HG03439 (cell line): ENCODE measurements around the gene CACNA2D2.

Experiments
- ATAC-seq: cut with Tn5 transposase; IDR thresholded peaks from one replicate; pipeline ENCODE4 v1.9.1; 2021; ENCODE audit warnings: mild to moderate bottlenecking, moderate library complexity; ENCODE audit not compliant: unreplicated experiment

CACNA2D2 gene

DNA sequence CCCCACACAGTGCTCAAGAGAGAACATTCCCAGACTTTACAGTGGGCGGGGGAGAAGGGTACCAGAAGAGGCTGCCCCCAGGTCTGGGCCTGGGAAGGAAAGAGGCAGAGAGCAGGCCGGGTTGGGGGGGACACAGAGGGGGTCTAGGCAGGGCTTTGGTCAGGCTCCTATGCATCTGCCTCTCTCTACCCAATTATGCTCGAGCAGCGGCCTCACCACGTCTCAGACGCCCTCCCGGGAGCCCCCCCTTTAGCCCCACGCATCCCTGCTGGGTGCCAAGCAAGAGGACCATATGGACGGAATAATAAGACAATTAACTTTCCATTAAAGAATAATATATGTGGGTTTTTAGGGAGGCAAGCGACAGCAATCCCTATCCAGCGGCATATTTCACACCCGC is 32.8 kb downstream of the CACNA2D2 start:
- no peak for ATAC-seq

DNA sequence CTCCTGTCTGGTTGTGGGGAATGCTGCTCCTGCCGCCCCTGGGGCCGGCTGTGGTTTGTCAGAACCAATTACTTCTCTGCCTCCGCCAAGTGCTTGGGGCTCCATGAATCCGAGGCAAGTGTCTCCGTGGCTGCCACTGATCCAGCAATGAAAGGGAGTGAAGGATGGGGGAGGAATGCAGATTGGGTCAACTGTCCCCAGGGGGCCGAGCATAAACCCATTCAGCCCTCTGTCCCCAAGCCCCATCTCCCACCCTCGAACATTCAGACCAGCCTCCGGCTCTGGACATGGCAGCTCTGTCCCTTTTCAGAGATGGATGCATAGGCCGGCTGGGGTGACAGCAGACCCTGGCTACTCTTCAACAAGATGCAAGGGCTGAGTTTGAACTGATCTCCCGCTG is 35.5 kb downstream of the CACNA2D2 start:
- no peak for ATAC-seq

DNA sequence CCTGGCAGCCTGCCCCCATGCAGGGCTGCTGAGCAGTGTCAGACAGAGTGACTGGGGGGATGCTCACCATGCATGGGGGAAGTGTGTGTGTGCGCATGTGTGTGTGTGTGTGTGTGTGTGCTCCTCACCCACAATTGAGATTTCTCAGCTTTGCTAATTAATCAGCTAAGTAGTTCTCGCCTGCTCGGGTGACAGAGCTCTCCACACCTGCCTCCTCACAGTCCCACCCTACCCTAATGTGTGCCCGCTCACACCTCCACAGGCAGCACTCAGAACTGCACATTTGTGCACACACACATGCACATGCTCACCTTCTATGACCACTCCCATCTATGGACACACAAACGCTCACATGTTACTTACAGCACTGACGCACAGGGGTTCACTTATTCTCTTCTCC is 37.3 kb downstream of the CACNA2D2 start:
- ATAC-seq: no peak

DNA sequence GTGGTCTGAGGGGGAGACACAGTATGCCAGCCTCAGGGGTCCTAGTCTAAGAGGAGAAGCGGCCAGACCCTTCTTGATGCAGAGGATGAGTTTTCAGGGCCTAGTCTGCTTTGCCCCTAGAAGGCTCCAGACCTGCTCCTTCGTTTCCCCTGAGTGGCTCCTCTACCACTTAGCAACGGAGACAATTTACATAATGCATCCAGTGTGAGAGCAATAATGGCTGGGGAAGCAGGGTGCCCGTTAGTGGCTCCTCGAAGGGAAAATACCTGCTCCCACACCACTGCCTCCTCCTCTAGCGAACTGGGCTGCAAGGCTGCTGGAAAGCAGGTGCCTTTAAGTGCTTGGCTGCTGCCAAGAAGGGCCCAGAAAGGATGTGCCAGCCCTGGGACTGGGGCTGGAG is 38.9 kb downstream of the CACNA2D2 start:
- no peak for ATAC-seq

DNA sequence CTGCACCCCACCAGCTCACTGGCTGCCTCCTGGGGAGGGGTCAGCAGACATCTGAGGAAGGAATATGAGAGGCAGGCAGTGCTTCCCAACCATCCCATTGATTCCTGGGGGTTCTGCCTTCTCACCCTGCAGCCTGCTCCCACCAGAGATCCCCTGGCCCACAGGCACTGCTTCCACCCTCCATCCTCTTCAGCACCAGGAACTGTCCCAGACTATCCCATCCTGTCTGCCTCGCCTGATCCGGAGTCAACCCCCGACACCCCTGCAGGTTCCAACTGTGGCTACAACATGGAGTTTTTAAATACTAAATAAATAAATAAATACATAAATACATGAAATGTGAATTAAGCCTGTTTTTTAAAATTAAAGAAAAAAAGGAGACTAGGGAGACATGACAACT is 43.6 kb downstream of the CACNA2D2 start:
- no peak for ATAC-seq

DNA sequence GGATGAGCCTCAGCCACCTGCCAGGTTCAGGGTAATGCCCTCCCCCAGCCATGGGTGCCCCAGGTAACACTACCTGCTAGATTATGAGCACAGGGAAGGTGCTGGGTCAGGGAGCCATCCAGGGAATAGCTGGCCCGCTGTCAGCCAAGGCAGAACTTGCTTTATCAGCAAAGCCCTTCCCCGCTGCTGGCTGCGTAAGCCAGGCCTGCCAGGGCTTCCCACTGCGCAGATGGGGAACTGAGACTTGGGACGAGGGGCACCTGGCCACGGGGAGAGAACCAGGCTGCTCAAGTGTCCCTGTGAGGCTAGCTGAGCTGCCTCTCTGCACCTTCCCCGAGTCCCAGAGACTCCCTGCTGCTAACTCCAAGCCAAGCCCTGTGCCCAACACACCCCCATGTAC is 45.4 kb downstream of the CACNA2D2 start:
- no peak for ATAC-seq

DNA sequence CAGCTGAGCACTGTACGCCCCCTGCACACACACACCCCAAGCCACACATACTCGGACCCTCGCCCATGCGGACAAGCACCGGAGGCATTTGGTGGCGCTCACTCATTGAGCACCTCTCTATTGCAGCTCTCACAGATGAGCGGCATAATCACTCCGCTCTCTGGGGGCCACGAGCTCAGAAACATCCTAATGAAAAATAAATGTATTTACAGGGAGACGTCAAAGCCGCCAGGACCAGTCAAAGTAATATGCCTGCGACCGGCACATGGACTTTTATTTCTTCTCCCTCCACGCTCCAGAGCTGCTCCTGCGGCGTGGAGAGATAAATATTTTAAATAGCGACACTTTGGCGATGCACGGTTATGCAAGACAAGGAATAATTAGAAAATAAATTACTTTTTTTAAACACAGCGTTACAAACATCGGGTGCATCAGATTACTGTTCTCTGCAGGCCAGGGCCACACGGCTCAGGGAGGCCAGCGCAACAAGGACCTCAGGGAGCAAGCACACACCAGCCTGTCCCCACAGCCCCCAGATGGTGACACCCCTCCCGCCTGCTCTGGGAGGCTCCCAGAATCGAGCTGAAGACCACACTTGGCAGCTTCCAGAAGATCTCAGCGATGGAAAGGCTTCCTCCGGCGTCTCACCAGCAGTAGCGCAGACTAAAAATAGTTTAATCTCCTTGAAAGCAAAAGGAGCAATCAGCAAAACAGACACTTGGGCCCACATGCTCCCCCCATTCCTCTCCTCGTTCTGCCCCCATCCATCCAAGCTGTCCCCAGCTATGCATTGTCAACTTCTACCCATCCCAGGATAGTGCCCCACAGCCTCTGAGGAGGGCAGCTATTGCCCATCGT is 48.0 kb downstream of the CACNA2D2 start:
- no peak for ATAC-seq

DNA sequence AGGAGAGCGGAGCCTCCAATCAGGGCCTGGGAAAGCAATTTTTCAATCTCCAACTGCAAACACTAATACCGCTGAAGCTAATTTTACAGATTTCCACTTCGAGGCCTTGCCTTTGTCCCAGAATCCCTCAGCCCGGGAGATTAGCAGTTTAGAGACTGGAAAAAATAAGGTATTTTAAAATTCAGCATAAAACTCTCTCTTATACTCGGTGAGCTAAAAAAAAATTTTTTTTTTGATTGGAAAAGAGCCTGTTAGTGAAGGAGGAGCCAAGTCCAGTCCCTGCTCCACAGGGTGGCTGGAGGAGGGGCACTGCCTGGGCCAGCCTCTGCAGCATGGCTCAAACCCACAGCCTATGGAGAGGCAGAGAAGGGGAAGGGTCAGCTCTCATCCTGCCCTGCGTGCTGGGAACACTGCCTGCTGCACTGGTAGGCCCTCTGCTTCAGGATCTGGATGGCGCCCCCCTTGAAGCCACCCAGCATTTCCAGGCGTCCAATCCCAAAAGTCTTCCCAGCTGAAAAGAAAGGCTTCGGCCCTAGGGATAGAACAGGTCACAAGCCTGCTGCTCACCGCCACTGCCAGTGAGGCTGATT is 48.9 kb downstream of the CACNA2D2 start:
- ATAC-seq: no peak

DNA sequence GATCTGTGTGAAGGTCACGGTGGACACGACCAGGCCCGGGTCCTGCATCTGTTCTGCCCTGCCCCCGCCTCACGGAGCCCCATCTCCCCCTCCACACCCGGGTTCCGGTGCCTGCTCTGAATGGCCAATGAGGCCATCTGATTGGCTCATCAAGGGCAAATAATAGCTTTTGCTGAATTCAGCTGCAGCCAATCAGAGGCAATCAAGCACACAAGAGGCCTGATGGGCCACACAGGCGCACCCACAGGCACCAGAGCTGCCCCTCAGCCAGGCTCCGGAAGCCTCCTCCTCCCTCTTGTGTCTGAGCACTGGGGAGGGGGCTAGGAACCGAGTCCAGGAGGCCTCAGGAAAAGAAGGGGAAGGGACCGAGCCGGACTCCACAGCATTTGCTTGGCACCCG is 49.5 kb downstream of the CACNA2D2 start:
- ATAC-seq: no peak

DNA sequence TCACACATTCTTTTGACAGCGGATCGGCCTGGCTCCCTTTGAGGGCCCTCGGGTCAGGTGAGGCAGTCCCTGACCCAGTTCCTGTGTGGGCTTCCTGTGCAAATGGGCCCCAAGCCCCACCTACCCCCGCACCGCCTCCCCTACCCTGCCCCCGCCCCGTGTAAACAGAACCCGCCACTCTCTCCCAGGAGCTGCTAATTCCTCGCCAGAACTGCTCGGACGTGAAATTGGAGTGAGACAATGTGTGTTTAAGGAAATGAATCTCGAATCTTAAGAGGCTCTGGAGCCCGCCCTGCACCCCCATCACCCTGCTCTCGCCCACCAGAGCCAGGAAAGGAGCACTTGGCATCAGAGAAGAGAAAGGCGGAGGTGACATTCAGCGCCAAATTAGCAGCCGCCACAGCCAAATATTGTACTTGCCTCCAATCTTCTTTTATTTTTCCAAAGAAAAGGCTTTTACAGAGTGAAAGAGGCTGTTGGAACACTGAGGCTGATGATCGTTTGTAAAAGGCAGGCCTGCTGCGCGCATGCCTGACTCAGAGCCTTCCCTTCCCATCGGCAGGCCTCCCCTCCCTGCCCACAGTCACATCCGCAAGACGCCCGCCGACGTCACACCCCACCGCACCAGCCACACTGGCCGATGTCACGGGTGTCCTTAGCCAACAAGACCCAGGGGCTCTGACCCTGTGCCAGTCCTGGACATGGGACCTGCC is 53.1 kb downstream of the CACNA2D2 start:
- no peak for ATAC-seq

DNA sequence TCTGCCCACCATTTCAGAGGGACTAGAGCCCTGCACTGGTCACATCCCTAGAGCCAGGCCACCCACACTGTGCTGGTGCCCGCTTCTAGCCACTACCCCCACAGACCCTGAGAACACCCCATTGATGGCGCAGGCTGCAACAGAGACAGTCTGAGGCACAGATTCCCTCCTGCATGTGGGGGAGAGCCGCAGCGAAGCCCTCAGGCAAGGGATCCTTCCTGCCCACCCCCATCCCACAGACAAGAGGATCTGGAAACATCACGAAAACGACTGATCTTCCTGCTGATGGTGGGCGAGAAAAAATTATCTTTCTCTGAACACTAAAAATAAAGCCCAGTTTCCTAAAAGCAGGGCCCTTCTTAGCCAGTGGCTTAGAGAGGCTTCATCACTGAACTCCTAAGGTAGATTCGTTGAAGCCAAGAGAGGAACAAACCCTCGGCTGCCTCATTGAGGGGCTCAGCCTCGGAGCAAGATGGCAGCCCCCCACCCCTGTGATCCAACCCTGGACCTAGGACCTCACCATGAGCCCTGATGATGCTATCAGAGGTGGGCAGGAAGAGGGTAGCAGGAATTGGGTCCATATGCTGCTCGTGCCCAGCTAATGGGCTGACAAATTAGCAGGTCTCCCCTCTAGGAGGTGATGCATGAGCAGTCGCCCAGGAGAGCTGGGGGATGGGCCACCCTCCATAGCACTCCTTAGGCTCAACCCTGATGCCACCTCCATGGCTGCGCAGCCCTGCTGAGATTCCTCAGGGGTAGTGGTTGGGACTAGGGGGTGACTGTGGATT is 54.5 kb downstream of the CACNA2D2 start:
- no peak for ATAC-seq

DNA sequence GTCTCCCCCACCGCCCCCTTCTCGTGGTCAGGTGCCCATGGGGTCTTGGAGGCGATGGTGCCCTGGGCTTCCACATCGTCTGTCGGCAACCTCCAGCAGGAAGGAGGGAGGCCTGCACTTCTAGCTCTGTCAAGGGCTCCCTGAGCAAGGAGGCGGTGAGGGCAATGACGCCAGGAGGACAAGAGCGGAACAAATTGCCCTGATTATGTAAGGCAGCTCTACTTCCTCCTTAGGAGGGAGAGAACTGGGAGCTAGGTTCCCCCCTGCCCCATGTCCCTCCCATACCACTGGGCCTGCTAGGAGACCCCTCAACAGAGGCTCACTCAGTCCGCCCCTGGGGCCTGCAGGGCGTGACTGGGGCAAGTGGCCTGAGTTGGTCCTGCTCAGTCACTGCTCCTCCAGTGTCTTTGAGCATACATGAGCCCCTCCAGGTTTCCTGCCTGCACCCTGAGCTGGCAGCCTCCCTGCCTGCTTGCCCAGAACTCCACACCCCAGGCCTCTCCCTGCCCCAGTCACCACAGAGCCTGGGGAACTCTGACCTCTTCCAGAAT is 56.1 kb downstream of the CACNA2D2 start:
- no peak for ATAC-seq

DNA sequence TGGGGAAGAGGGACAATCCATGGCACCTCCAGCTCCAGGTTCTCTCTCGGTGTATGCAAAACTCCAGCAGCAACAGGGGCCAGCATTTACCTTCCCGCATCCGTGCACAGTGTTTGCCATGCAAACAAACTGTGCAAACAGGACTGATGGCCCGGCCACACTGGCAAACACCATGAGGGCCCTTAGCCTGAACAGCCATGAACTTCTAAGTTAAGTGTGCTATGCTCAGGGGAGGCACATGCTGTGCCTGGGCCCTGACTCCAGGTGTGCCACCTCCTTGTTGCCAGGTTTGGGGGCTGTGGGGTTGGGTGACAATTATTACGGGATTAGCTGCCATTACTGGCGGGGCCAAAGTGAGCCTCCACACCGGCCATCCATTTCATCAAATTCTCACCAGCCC is 57.5 kb downstream of the CACNA2D2 start:
- no peak for ATAC-seq

DNA sequence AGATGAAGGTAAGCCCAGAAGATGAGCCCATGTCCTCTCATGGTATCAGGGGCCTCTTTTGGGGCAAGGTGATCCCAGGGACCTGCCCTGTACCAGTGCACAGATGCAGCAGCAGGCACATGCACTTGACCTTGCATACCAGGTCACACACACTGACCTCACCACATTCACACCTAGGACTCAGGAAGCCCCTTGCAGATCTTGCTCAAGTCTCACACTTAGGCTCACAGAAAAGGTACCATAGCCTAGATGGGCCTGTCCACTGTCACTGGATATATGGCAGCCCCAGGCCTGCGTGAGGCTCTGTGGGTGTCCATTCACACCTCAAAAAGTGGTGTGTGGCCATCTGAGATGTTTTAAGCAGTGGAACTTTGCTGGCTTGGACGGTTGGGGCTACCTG is 58.7 kb downstream of the CACNA2D2 start:
- no peak for ATAC-seq

DNA sequence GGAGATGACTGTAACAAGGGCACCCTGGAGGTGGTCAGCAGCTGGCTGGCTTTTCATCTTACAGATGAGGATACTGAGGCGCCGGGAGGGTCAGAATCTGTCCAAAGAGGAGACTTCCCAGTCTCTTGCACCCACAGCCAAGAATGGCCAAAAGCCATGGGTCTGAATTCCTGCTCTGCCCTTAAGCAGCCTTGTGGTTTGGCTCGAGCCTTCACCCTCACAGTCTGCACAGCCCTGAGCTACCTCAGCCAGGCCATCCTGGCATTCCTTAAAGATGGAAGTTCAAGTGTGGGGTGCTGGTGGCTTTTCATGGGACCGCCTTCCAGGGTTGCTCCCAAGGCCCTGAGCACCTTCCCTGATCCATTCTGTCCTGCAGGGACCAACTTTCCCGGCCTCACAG is 59.2 kb downstream of the CACNA2D2 start:
- ATAC-seq: no peak

DNA sequence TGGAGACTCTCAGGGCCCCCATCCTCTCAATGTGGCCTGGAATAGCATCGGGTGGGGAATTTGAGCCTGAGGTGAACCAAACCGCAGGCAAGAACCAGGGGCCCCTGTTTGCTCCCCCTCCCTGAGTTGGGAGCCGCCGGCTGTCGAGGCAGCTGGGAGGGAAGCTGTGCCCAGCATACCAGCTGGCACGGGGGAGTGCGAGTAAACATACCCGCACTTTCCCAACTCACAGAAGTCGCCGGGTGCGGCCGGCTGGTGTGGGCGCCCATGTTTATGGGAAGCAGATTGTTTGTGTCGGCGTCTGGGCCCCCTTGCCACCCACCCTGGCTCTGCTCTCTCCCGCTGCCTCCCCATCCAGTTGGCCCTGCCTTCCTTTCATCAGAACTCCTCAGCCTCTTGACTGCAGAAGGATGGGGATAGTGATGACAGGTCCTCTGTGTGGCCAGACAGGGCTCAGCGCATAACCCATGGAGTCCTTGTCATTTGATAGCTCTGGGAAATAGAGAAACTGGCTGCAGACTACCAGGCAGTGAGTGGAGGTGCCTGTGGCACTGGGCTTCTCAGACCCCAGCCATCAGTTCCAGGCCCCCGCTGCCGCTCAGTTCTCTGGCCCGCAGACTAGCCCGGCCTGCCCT is 60.4 kb downstream of the CACNA2D2 start:
- ATAC-seq: no peak

DNA sequence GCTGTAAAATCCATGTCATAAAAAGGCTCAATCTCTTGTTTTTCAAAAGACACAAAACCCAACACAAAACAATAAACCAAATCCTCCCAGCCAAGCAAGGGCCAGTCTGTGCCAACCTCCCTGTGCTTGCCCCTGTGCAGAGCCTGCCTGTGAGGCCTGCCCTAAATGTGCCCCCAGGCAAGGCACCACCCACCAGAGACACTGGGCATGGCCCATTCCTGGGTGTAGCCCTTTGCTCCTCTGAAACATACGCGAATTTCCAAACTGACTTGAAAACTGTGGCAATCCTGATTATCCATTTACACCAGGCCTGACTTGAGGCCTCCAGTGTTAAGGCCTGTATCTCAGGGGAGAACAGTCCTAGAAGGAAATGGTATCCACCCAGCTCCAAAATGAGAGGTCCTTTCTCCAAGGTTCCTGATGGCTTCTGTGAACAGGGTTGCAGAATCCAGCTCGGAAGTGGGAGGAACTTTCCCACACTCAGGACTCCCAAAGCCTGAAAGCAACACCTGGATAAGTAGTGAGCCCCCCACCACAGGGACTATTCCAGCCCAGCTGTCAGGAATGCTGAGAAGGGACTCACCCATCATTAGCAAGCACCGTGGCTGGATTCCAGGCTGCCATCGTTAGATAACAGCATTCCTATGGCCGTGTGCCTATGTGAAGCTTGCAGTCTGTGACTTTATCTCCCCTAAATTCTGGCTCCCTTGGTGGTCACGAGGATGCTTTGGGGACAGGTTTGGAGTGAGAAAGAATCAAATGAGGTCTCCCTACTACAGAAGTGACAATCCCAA is 61.8 kb downstream of the CACNA2D2 start:
- no peak for ATAC-seq

DNA sequence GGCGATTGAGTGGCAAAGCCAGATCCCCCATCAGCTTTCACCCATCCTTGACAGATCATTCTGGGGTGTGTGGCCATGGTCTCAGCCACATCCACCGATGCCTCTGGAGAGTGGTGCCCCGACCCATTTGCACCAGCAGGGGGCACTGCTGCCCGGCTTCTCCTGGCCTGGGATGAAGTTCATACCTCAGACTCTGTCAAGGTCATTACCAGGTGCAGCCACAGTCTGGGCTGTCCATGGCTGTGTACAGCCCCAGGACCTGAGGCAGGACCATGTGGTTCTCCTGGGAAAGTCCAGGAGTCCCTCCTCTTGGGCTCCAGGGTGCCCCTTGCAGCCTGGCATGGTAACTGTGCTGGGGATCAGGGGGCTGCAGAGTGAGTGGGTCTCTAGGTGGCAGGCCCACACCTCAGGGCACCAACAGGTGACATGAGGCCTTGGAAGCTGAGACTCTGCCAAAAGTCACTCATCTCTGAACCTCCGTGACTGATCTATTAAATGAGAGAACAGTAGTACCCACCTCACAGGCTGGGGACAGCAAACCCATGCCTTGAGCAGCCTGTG is 67.2 kb downstream of the CACNA2D2 start:
- ATAC-seq: no peak

DNA sequence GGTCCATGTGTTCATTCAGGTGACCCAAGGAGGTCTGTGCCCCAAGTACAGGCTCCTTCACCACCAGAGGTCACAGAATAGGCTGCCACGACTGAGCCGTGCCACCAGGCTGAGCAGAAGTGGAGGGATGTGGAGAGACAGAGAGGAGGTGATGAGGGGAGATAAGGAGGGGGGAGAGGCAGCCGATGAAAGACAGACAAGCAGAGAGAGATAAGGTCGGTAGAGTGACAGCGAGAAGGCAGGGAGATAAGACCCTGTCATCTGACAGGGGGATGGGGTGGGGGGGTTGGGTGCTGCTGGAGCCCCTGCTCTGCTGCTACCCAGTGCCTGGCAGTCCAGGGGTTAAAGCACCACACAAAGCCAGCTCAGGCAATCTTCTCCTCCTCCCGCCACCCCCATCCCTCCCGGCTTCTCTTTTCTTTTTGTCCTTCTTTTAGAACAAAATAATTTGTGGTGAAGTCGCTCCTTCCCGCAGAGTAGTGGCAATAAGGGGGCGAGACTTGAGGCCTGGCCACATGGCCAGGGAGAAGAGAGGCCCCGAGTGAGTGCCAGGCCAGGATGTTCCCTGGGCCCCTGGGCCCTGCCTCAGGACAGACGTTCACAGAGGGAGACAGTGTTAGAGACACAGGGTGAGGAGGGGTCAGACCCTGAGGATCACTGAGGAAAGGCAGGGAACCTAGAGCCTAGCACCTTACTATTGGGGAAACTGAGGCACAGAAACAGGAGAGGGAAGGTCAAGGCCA is 67.9 kb downstream of the CACNA2D2 start:
- ATAC-seq: no peak
